Globus pallidus (tissue), 1 donor: ENCODE data around the gene TSPAN31.
"Not testable (repeated sequence)": the region's sequence is repeated elsewhere in the genome, so short reads cannot be mapped to it uniquely, and the experiment has no call there.

Source experiments
- DNase-seq: peaks from one replicate; pipeline ENCODE4 v3.0.0-alpha.2; 2015; ENCODE audit warnings: low spot score

The TSPAN31 gene

DNA sequence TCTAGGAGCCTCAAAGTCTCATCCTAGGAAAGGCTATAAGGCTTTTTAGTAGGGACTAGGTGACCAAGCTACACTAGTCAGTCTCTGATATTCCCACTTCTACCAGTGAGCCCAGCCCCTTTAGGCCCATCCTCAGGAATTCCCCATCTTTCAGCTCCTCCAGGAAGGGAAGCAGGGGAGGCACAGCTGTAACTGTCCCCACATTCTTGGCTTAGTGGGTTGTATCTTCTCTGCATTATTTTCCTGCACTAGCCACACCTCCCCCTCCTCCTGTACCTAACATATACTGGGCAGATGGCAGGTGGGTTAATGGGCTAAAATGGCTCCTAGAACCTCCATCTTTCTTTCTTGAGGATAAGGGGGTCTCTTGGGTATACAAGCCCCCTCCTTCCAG, 22.5 kb downstream of the TSPAN31 start:
- DNase-seq = no peak

DNA sequence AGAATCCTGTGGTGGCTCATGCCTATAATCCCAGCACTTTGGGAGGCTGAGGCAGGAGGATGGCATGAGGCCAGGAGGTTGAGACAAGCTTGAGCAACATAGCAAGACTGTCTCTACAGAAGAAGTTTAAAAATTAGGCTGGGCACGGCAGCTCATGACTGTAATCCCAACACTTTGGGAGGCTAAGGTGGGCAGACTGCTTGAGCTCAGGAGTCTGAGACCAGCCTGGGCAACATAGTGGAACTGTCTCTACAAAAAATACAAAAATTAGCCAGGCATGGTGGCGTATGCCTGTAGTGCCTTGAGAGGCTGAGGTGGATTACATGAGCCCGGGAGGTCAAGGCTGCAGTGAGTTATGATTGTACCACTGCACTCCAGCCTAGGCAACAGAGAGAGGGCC, 23.0 kb downstream of the TSPAN31 start:
- no peak for DNase-seq

DNA sequence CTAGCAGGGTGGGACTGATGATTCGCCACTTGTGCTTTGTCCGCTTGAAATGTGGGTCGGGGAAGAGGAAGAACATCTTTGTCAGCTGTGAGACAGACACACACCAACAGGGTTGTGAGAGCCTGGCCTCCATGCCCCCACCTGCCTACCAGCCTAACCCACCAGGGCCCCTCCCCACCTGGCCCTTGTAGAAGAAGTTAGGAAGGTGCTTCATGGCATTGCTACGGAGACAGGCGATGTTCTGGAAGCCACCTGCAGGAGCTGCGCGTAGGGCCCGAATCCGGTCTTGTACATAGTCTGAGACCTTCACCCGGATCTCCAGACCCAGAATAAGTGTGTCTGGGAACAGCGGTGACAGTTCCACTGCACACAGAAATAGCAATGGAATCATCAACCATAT, 24.8 kb downstream of the TSPAN31 start:
- DNase-seq = no peak

DNA sequence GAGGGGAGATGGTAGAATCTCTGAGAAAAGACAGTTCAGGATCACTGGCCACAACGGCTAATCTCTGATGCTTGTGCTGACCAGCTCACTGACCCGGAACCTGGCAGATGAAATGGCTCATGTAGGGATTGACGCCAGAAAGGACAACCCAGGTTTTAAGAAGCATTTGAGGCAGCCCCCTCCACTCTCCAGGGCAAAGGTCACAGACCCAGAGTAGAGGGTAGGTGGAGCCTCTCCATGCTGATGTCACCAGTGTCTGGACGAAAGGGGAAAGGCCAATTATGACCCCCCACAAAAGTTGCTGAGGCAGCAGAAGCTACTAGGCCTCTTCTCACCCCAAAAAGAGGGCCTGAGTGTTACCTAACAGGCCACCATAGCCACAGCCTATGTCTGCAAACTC, 25.9 kb downstream of the TSPAN31 start:
- DNase-seq = no peak

DNA sequence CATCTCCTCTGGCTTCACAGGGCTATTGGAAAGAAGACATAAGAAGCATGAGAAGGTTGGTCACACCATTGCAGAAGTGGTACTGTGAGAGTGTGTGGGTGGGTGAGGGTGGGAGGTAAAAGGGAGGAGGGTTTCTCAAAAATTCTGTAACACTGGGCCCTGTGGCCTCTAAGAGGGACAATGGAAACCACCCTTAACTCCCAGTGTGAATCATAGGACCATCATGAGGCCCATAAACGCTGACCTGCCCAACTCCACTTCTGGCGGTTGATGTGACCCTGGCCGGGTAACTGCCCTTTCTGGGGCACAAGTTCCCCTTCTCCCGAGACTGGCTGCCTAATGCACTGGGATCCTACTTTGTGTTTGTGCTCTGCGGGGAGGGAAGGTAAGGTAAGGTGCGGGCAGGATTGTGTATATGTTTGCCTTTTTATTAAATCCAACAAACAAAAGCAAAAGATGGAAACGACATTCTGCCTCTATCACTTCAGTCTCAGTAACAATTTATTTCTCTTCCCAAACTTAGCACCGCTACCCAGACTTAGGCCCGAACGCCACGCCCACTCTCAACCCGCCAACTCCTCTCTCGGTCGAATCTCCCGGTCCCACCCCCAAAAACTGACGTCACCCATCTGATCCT, 26.5 kb downstream of the TSPAN31 start:
- peak; percentile 69 for DNase-seq

DNA sequence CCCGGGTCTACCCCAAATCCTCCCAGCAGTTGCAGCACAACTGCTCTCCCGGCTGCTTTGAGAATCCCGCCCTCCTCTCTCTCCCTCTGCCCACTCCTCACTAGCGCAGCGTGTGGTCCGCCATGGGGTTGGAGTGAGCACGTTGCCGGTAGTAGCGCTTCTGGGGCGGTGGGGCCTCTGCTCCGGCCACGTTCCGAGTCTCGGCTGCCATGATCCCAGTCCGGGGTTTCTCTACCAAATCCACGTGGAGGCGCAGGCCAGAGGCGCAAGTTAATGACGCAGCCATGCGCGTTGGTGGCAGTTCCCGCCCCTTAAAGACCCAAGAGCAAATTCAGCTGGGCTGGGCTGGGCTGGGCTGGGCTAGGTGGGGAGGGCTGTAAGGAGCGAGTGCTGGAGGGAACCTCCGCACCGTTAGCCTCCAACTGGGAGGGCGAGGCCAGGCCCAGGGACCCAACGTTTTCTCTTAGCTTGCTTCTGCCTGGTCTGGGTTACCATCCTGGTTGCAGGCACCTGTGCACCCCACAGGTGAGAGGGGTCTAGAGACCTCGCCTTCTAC, 27.1 kb downstream of the TSPAN31 start, which contains the start of gene METTL1:
Gene METTL1 (minus strand): TSS at position 233 of the 556 bp plus-strand sequence. CDS start 22 bp downstream, at position 211.
- peak; percentile 93 for DNase-seq

DNA sequence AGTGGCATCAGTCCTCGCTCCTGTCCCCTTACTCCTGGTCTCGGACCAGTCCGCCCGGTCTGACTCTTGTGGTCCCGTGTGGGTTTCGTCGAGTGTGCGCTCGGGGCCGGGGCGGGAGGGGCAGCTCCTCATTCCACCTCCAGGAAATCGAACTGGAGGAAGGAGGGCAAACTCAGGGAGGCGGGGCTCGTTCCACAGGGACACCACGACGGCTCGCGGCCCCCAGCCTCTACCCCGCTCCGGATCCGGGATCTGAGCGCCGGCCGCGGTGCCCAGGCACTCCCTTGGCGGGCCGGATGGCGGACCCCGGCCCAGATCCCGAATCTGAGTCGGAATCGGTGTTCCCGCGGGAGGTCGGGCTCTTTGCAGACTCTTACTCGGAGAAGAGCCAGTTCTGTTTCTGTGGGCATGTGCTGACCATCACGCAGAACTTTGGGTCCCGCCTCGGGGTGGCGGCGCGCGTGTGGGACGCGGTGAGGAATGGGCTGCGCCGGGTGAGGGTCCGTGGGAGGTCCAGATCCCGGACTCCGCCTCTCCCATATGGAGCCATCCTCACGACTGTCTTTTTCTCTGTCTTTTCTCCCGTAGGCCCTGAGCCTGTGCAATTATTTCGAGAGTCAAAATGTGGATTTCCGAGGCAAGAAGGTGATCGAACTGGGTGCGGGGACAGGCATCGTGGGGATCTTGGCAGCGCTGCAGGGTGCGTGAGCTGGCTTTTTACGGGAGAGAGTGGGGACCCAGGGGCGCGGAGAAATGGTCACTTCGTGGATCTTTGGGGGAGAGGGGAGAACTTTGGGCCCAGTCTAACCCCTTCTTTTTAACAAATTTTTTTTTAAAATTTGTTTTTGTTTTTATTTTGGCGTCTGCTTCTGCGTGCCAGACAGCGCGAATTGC, 27.8 kb downstream of the TSPAN31 start, which contains the start of gene EEF1AKMT3:
Gene EEF1AKMT3 (plus strand): TSS at position 186 of the 894 bp plus-strand sequence. CDS start 111 bp downstream, at position 297.
- DNase-seq = no peak

DNA sequence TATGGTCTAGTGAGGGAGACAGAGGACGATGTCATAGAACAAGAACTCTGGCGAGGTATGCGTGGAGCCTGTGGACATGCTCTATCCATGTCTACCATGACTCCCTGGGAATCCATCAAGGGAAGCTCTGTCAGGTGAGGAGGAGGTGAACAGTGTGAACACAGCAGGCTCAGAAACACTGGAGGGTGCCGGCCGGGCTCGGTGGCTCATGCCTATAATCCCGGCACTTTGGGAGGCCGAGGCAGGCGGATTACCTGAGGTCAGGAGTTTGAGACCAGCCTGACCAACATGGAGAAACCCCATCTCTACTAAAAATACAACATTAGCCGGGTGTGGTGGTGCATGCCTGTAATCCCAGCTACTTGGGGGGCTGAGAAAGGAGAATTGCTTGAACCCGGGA, 29.8 kb downstream of the TSPAN31 start:
- DNase-seq = not testable (repeated sequence)

DNA sequence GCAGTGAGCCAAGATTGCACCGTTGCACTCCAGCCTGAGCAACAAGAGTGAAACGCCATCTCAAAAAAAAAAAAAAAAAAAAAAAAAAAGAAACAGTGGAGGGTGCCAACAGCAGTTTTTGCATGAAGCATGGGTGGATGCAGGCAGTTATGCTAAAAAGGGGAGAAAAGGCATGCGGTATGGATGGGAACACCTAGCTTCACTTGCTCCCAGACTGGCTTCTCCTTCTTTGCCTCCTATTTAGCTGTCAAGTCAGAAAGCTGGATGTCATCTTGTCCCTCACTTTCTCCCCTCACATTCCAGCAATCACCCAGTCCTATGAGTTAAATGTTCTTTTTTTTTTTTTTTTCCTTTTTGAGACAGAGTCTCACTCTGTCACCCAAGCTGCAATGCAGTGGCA, 30.2 kb downstream of the TSPAN31 start:
- DNase-seq = no peak

DNA sequence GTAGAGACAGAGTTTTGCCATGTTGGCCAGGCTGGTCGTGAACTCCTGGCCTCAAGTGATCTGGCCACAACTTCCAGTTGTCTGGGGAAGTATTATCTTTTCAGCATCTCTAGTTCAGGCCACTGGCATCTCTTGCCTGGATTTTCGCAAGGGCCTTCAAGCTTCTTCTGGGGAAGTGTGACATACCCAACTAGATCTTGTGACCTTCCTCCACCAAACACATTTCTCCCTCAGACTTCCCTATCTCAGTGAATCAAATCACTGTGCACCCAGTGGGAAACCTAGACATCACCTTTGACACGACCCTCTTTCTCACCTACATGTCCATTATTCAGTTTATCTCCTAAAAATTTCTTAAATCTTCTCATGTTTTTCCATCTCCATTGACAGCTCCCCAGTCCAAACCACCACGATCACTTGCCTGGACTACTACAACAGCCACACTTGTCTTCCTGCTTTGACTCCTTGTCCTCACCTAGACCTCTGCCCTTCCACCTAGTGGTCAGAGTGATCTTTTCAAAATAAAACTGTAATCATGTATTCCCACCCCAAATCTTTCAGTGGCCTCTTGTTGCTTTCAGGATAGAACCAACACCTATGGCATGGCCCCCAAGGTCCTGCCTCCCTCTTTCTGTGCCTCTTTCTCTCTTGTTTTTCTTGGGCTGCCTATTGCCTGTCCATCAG, 30.9 kb downstream of the TSPAN31 start:
- DNase-seq = no peak

DNA sequence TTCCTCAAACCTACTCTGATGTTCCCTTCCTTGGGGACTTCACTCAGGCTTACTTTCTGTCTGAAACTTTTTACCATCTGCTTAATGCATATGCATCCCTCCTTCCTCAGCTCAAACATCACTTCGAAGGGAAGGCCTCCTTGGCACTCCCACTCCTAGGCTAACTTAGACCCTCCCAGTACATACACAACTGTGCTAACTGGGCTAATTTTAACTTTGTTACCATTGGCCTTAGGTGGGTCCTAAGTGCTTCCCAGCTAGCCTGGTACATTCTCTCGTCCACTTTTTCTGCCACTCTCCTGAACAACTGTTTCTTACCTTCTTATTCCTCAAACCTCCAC, 31.4 kb downstream of the TSPAN31 start:
- DNase-seq = no peak

DNA sequence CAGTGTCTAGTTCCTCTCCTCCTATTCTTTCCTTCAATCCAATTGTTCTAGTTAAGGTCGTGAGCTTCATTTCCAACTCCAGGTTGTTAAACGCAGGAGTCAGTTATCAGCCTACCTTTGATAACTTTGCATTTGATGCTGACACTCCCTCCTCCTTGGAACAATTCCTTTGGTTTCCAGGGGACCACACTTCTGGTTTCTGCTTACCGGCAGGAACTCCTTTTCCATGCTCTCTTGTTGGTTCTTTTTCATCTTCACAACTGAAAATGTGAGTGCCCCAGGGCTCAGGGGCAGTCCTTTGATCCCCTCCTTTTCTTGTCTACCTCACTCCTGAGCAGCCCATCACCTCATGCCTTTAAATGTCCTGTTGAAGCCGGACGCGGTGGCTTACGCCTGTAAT, 32.5 kb downstream of the TSPAN31 start:
- no peak for DNase-seq

DNA sequence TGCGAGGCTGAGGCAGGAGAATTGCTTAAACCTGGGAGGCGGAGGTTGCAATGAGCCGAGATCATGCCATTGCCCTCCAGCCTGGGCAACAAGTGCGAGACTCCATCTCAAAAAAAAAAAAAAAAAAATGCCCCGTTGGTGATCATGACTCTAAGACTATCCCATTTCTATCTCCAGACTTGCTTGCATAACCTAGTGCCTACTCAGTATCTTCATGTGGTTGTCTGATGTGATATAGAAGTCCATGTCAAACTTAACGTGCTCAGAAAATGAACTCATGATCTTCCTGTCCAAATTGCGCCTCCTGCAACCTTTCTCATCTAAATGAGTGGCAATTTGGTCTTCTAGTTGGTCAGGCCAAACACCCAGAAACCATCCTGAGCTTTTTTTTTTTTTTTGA, 33.1 kb downstream of the TSPAN31 start:
- no peak for DNase-seq

DNA sequence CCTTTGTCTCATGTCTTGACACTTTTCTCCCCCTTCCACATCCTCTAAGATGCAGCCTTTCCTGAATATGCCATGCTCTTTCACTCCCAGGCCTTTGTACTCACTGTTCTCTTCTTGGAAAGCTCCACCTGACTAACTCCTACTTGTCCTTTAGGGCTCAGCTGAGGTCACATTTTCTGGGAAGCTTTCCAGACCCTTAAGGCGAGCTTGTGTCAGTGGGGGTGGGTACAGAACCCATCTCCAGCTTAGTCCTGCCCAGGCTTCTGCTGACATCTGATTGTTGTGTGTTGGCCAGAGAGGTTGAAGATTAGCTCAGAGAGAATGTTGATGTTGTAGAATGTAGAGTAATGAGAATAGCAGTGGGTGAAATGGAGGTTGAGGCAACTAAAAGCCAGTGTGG, 34.9 kb downstream of the TSPAN31 start:
- DNase-seq = no peak

DNA sequence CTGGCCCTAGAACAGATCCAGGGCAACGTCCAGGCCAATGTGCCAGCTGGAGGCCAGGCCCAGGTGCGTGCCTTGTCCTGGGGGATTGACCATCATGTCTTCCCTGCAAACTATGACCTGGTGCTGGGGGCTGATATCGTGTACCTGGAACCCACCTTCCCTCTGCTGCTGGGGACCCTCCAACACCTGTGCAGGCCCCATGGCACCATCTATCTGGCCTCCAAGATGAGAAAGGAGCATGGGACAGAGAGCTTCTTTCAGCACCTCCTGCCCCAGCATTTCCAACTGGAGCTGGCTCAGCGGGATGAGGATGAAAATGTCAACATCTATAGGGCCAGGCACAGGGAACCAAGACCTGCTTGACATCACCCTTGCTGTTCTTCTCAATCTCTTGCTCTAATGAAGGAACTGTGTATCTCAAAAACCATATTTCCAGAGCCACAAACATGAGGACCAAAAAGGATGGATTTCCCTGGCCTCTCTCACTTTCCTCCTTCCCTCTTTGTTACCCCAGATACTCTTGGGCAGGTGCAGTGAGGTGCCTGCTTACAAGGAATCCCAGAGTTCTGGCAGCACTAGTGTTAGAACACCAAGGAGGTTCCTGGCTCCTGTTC, 35.6 kb downstream of the TSPAN31 start:
- DNase-seq = no peak

DNA sequence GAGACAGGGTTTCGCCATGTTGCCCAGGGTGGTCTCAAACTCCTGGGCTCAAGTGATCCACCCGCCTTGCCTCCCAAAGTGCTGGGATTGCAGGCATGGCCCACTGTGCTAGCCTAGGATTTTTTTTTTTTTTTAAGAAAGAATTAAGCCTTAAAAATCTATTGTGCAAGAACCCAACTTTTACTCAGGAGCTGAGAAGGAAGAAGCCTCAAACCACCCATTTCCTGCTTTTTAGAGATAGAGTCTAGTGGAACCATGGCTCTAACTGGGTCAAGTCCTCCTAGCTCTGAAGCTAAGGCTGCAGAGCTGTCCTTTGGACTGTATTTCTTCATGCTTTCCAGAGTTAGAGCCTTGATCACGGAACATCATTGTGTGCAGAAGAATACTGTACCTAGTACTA, 36.4 kb downstream of the TSPAN31 start:
- DNase-seq = no peak

DNA sequence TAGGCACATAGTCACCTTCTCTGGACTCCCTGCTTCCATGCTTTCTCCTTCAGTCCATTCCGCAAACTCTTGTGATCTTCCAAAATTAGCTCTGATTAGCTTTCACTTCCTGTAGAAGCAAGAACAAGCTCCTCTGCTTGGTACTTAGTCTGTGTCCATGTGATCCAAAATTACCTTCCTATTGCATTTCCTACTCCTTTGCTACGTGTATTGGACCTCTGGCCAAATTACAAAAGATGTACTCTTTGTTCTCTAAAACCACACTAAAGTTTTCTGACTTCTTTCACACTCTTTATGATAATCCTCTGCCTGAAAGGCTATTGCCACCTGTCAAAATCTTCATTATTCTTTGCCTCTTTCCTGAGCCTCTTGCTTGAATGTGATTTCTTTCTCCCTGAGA, 37.0 kb downstream of the TSPAN31 start:
- no peak for DNase-seq

DNA sequence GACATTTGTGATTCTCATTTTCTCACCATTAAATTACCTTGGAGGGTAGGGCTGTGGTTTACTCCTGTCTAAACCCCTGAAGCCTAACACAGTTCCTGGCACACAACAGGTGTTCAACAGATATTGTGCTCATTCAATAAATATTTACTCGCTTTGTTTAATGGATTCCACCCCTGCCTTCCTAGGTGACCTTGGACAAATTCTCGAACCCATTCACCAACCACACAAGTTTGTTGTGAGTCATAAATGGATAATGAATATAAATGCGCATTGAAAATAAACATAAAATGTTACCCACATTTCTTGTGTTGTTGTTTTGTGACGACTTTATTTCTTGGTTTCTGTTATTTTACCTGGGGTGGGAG, 37.4 kb downstream of the TSPAN31 start:
- DNase-seq = no peak

DNA sequence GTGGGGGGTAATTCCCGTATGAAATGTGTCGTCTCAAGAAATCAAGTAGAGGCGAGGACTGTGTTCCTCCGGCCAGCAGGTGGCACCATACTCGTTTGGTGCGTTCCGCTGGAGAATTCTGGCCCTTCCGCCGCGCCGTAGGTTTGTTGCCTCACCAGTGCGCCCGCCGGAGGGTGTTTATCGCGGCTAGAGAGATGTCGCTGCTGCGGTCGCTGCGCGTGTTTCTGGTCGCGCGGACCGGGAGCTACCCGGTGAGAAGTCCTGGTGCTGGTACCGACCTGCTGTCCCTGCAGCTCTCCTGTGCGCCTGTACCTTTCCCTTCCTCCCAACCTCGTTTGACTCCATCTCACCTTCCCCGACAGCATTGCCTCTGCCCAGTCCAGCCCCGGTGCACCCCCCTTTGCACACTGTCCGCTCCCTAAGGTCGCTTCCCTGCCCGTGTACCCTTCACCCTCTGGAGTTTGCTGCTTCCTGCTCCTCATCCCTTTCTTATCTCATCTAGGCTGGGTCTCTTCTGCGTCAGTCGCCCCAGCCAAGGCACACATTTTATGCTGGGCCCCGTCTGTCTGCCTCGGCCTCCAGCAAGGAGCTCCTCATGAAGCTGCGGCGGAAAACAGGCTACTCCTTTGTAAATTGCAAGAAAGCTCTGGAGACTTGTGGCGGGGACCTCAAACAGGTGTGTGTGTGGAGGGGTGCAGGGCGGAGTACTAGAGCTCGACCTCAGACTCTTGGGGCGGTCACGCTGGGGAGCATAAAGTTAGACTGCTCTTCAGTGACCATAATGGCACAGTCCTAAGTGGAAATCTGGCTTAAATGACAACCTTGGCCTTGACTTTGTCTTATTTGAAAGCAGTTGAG, 38.0 kb downstream of the TSPAN31 start, which contains the start of gene TSFM:
Gene TSFM (plus strand): TSS at position 180 of the 858 bp plus-strand sequence. CDS start 15 bp downstream, at position 195.
- peak; percentile 90 for DNase-seq

DNA sequence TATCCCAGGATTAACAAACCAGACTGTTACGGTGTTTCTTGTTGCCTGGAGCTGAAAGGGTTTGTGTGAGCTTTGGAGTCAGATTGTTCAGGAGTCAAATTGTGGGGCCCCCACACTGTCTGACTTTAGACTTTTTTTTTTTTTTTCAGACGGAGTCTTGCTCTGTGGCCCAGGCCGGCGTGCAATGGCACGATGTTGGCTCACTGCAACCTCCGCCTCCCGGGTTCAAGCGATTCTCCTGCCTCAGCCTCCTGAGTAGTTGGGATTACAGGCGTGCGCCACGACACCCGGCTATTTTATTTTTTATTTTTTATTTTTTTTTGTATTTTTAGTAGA, 38.6 kb downstream of the TSPAN31 start:
- no peak for DNase-seq

DNA sequence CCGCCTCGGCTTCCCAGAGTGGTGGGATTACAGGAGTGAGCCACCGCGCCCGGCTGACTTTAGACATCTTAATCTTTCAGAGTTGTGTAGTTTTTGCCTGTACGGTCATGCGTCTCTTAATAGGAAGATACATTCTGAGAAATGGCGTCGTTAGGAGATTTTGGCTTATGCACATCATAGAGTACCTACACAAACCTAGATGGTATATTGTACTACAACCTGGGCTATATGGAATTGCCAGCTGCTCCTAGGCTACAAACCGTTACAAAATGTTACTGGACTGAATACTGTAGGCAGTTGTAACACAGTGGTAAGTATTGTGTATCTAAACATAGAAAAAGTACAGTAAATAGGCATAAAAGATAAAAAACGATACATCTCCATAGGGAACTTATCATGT, 39.0 kb downstream of the TSPAN31 start:
- no peak for DNase-seq
